IPS-18a (cell line): ENCODE data around the gene OR2D2.
"Not testable (repeated sequence)": the region's sequence is repeated elsewhere in the genome, so short reads cannot be mapped to it uniquely, and the experiment has no call there.

ENCODE experiments used
- H3K27ac ChIP-seq: one replicate; pipeline ENCODE4 v1.5.1; 2013; ENCODE audit warnings: low read length
- H3K27me3 ChIP-seq: one replicate; pipeline ENCODE4 v1.6.1; 2013; ENCODE audit warnings: mild to moderate bottlenecking, low read length; ENCODE audit not compliant: control insufficient read depth, insufficient read depth
- H3K36me3 ChIP-seq: one replicate; pipeline ENCODE4 v1.6.1; 2013; ENCODE audit warnings: low read depth, low read length; ENCODE audit not compliant: control insufficient read depth
- H3K4me1 ChIP-seq: one replicate; pipeline ENCODE4 v1.6.1; 2013; ENCODE audit warnings: low read depth, low read length; ENCODE audit not compliant: control insufficient read depth
- H3K4me3 ChIP-seq: one replicate; pipeline ENCODE4 v1.5.1; 2013; ENCODE audit warnings: low read length
- H3K9ac ChIP-seq: one replicate; pipeline ENCODE4 v1.6.1; 2013; ENCODE audit warnings: mild to moderate bottlenecking, low read length, moderate library complexity
- H3K9me3 ChIP-seq: one replicate; pipeline ENCODE4 v1.6.1; 2013; ENCODE audit warnings: low read depth, low read length; ENCODE audit not compliant: control insufficient read depth

Gene OR2D2

DNA sequence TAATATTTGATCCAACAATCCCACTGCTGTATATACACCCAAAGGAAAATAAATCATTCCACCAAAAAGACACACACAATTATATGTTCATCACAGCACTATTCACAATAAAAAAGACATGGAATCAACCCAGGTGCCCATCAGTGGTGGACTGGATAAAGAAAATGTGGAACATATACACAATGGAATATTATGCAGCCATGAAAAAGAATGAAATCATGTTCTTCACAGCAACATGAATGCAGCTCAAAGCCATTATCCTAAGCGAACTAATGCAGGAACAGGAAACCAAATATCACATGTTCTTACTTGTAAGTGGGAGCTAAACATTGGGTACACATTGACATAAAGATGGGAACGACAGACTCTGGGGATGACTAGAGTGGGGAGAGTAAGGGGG, 27.4 kb upstream of the OR2D2 start:
- Histone ChIP-seq H3K36me3 (no peaks in the 10 kb centered on the region), H3K9me3 (no peaks in the 10 kb centered on the region), H3K27ac (no peak overlapping the region), H3K4me1 (no peaks in the 10 kb centered on the region), H3K27me3 (no peaks in the 10 kb centered on the region), H3K9ac (no peak overlapping the region), H3K4me3 (no peak overlapping the region)

- no peak overlapping the region for H3K27ac ChIP-seq
- no peaks in the 10 kb centered on the region for H3K4me1 ChIP-seq
- H3K36me3 ChIP-seq, result no peaks in the 10 kb centered on the region
- H3K9ac ChIP-seq, result no peak overlapping the region
- H3K27me3 ChIP-seq, result no peaks in the 10 kb centered on the region
- no peaks in the 10 kb centered on the region for H3K9me3 ChIP-seq
- H3K4me3 ChIP-seq, result no peak overlapping the region
Measured at GRCh38 chr11:6911948-6912347, 19.6 kb upstream of the OR2D2 start.

- H3K27me3 ChIP-seq, result no peaks in the 10 kb centered on the region
- H3K36me3 ChIP-seq, result no peaks in the 10 kb centered on the region
- H3K9ac ChIP-seq, result no peak overlapping the region
- no peaks in the 10 kb centered on the region for H3K4me1 ChIP-seq
- H3K4me3 ChIP-seq, result no peak overlapping the region
- H3K9me3 ChIP-seq, result no peaks in the 10 kb centered on the region
- no peak overlapping the region for H3K27ac ChIP-seq
Measured at GRCh38 chr11:6911378-6911777, 19.1 kb upstream of the OR2D2 start.

GRCh38 chr11:6904804-6905203, 12.5 kb upstream of the OR2D2 start:
- not testable (repeated sequence) for H3K9me3 ChIP-seq, H3K27ac ChIP-seq, H3K9ac ChIP-seq, H3K27me3 ChIP-seq, H3K4me3 ChIP-seq, H3K36me3 ChIP-seq, H3K4me1 ChIP-seq

GRCh38 chr11:6900327-6900999, 8.2 kb upstream of the OR2D2 start:
- Histone ChIP-seq H3K4me3 (no peak overlapping the region), H3K36me3 (no peaks in the 10 kb centered on the region), H3K9ac (no peak overlapping the region)

DNA sequence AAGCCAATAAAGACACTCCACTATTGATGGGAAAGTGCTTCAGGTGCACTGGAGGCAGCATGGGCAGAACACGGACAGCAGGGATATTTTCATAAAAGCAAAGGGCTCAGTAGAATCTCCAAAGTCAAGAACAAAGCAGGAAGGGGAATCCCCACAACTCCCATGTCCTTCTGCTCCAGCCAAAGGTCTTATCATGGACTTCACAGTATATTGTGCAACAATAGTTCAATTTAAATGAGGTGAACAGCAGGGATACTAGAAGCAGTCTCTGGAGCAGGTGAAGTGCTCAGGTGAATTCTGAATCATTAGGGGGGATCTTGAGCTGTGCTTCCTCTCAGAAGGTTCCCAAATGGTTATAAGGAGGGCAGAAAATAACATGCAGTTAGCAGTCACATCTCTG, 6.6 kb upstream of the OR2D2 start:
- Histone ChIP-seq H3K4me1 (no peaks in the 10 kb centered on the region), H3K36me3 (no peaks in the 10 kb centered on the region), H3K9me3 (no peaks in the 10 kb centered on the region), H3K4me3 (no peak overlapping the region), H3K9ac (no peak overlapping the region), H3K27me3 (no peaks in the 10 kb centered on the region), H3K27ac (no peak overlapping the region)

More at GRCh38 chr11:6900327-6900999, 8.2 kb upstream of the OR2D2 start:
- Histone ChIP-seq H3K27ac (no peak overlapping the region), H3K9me3 (peaks cover 5% of the 10 kb centered on the region), H3K27me3 (no peaks in the 10 kb centered on the region), H3K4me1 (no peaks in the 10 kb centered on the region)

GRCh38 chr11:6895010-6895409, 2.7 kb upstream of the OR2D2 start:
- Histone ChIP-seq H3K4me3 (no peak overlapping the region), H3K9me3 (no peaks in the 10 kb centered on the region), H3K36me3 (no peaks in the 10 kb centered on the region), H3K27ac (no peak overlapping the region), H3K27me3 (no peaks in the 10 kb centered on the region), H3K9ac (no peak overlapping the region), H3K4me1 (no peaks in the 10 kb centered on the region)

DNA sequence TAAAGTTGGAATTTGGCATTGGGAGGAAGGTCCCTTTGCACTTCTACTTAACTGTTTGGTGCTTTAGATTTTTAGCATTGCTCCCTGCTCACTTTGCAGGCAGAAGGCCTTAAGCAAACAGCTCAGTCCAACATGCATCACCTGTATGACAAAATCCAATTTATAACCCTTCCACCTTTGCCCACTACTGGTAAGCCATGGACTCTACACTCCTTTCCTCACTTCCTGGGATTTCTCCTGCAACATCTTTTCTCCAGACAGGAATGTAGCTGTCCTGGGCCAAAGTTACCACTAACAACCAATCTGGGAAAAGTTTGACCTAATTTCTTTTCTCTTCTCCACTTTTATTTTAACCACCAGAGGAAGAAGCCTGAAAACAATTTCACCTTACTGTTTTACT, 1.8 kb upstream of the OR2D2 start:
- H3K27ac ChIP-seq, result no peak overlapping the region
- no peak overlapping the region for H3K9ac ChIP-seq

GRCh38 chr11:6889835-6890234, 2.5 kb downstream of the OR2D2 start:
- Histone ChIP-seq H3K4me1 (no peaks in the 10 kb centered on the region), H3K9me3 (no peaks in the 10 kb centered on the region), H3K9ac (no peak overlapping the region), H3K27ac (no peak overlapping the region), H3K4me3 (no peak overlapping the region), H3K27me3 (no peaks in the 10 kb centered on the region), H3K36me3 (no peaks in the 10 kb centered on the region)

More for the DNA sequence above, 1.8 kb upstream of the OR2D2 start:
- H3K4me1 ChIP-seq, result no peaks in the 10 kb centered on the region
- H3K27me3 ChIP-seq, result no peaks in the 10 kb centered on the region
- no peak overlapping the region for H3K4me3 ChIP-seq
- no peaks in the 10 kb centered on the region for H3K36me3 ChIP-seq
- no peaks in the 10 kb centered on the region for H3K9me3 ChIP-seq

- Histone ChIP-seq H3K9me3 (no peaks in the 10 kb centered on the region), H3K27me3 (no peaks in the 10 kb centered on the region)
Measured at GRCh38 chr11:6888830-6889229, 3.5 kb downstream of the OR2D2 start.

GRCh38 chr11:6887711-6888110, 4.6 kb downstream of the OR2D2 start:
- not testable (repeated sequence) for H3K27ac ChIP-seq, H3K9me3 ChIP-seq, H3K4me1 ChIP-seq, H3K4me3 ChIP-seq, H3K27me3 ChIP-seq, H3K36me3 ChIP-seq, H3K9ac ChIP-seq

More at GRCh38 chr11:6888830-6889229, 3.5 kb downstream of the OR2D2 start:
- Histone ChIP-seq H3K4me3 (no peak overlapping the region), H3K4me1 (no peaks in the 10 kb centered on the region), H3K27ac (no peak overlapping the region), H3K9ac (no peak overlapping the region), H3K36me3 (no peaks in the 10 kb centered on the region)

- Histone ChIP-seq H3K9me3 (no peaks in the 10 kb centered on the region), H3K4me1 (no peaks in the 10 kb centered on the region), H3K27me3 (no peaks in the 10 kb centered on the region), H3K27ac (no peak overlapping the region), H3K9ac (no peak overlapping the region), H3K36me3 (no peaks in the 10 kb centered on the region), H3K4me3 (no peak overlapping the region)
Measured at GRCh38 chr11:6882751-6883150, 9.5 kb downstream of the OR2D2 start.
